Hippocampal formation (tissue), 2 donors: ENCODE measurements around the gene TEX19.
"Not testable (repeated sequence)": the region's sequence is repeated elsewhere in the genome, so short reads cannot be mapped to it uniquely, and the experiment has no call there.

Experiments
- DNase-seq, 2 donors: peaks; one replicate each; lab custom pipeline; 2025; lab: John Stamatoyannopoulos, UW

Gene TEX19

DNA sequence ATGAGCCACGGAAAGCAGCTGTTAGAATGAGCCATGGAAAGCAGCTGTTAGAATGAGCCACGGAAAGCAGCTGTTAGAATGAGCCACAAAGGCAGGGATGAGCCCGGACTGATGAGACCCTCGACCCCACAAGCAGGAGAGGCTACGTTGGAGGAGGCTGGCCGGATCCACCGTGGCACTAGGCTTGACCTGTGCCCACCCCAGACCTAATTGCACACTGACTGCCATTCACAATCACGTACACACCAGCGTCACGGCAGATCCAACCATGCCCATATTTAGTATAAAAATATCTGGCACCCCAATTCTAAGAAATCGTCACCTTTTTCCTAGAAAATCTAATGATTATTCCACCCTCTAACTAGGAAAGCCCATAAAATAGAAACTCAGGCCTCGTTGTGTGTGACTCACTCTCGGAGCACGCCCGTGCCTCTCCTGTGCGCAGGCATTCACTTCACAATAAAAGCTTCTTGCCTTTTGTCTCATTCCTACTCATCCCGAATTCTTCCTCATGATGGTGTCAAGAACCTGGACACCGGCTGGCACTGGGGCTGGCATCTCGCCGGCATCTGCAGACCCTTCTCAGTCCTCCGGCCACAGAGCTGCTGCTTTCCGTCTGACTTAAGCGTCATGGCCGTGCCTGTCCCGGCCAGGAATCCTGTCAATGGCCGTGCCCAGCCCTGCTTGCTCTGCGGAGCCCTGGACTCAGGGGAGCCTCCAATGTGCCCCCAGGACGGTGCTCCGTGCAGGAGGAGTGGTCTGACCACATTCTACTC is 20.0 kb upstream of the TEX19 start:
- no peak for DNase-seq

- no peak for DNase-seq
Measured at GRCh38 chr17:82339634-82340580, 19.1 kb upstream of the TEX19 start.

- DNase-seq: no peak
Measured at GRCh38 chr17:82342361-82343079, 16.5 kb upstream of the TEX19 start.

GRCh38 chr17:82343560-82343959 is 15.5 kb upstream of the TEX19 start:
- no peak for DNase-seq

GRCh38 chr17:82344175-82344907 is 14.7 kb upstream of the TEX19 start:
- no peak for DNase-seq

DNA sequence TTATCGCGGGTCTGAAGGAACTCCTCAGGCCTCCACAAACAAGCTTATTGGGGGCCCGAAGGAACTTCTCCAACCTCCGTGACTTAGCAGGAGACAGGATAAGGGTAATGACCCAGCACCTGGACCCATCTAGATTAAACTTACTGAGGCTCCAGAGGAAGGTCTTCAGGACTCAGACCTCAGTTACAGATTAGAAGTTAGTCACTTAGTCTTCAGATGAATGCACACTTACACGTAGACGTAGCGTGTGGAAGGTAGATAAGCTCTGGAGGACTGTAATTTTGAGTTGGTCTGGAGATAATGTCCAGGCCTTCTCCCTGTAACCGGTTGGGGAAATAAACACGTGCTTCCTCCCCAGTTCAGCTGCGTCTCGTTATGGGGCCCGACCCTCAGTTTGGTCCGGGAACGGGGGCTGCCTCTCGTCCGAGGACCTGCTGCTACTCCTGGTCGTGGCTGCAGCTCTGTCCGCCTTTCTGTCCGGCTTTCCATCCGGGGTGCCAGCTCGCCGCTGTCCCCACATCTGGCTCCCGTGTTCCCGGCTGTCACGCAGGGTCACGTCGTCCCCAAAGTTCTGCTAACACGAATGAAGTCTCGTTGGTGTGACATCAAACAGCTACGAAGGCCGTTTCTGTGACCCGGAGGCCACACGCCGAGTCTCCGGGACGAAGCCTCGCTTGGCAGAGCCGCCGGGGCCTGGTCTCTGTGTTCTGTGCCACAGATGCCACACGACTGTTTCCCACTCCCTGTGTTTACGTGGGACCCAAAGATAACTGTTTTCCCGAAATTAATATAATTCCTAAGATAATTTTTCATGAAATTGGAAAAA is 13.7 kb upstream of the TEX19 start:
- DNase-seq: no peak

GRCh38 chr17:82346342-82347300 is 12.4 kb upstream of the TEX19 start:
- DNase-seq: no peak

GRCh38 chr17:82347994-82348393 is 11.1 kb upstream of the TEX19 start:
- not testable (repeated sequence) for DNase-seq

GRCh38 chr17:82348434-82348833 is 10.6 kb upstream of the TEX19 start:
- no peak for DNase-seq

GRCh38 chr17:82348866-82349265 is 10.2 kb upstream of the TEX19 start:
- DNase-seq: no peak

DNA sequence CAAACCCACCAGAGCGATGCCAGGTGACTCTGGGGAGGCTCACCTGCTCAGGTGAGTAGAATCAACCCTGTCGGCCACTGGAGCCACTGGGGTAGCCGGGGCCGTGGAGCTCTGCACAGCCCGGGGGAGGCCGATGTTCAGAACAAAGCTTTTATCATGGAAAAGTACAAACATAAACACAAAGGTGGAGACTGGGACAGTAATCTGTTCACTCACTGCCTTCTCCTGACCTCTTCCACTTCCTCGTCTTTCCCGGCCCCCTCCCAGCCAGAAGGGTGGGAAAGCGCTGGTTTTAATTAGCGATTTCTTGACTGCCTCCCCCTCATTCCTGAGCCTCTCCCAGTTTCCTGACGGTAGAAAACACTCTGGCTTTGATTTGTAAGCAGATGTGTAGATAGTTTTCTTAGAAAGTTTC is 9.8 kb upstream of the TEX19 start:
- DNase-seq: no peak

DNA sequence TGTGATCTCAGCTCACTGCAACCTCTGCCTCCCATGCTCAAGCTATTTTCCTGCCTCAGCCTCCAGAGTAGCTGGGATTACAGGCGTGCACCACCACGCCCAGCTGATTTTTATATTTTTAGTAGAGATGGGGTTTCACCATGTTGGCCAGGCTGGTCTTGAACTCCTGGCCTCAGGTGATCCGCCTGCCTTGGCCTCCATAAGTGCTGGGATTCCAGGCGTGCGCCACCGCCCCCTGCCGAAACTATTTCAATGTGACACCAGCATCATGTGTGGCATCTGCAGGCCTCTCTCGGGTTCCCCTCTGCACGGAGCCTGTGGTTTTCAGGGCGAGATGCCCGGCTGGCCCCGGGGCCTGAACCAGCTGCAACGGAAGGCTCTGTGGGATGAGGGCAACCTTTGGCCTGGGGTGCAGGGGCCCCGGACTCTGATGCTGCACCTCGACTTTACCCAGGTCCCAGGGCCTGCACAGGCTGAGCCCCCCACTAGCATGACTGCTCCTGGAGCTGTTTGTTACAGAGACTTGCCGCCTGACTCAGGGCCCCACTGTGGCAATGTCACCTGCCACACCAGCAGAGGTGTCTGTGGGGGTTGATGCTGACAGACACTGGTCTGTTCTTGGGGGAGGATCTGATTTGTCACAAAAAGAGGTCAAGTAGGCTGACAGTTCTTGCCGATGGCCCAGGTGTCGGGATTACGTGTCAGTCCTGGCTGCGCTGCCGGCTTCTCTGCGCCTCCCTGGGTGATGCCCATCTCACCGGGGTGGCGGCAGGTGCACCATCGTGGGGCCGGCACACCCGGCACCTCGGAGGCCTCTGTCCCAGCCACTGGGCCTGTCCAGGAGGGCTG is 8.6 kb upstream of the TEX19 start:
- no peak for DNase-seq

DNA sequence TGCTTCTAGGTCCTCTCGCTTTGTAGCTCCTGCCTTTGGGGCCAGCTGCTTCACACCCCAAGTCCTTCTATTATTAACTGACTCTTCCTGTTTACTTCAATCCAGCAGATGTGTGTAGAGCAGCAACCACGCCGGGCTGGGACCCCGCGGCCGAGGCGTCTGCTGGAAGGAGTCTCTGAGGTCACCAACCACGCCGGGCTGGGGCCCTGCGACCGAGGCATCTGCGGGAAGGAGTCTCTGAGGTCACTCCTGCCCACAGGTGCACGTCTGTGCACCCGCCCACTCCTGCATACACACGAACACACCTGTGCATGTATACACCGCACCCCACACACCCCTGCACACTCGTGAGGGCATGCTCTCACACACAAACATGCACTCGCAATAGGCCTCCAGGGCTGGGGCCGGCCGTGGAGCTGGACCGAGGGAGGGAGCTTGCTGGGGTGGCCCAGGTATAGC is 7.8 kb upstream of the TEX19 start:
- no peak for DNase-seq

DNA sequence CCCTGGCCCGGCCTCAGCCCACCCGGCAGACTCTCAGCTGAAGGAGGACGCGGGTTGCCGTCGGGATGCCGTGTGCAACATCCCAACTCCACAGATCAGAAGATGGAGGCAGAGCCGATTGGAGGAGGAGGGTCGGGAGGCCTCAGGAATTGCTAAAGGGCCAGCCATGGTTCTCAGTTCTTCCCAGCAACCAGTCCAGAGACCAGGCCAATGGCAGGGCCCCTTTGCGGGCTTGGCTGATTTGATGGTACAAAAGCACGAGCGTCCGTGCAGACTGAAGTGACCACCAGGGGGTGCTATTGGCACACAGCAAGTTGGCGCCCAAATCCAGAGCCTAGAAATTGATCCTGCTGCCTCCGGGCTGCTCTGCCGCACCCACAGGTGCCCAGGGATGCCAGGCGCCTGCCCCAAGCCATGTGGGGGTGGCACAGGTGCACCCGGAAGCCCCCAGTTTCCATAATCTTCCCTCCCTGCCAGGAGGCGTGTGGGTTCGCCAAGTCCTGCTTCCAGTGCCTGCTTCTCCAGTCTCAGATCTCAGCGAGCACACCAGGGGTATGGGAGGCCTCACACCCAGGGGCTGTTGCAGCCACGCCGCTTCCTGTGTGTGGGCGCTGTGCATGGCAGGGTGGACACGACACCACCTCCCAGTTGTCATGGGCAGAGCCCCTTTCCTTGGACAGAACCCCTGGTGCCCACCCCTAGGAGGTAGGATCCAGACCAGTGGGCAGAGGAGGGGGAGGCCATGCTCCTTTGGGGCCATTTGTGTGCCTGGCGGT is 7.1 kb upstream of the TEX19 start:
- DNase-seq: peak; percentile 63 to 67

DNA sequence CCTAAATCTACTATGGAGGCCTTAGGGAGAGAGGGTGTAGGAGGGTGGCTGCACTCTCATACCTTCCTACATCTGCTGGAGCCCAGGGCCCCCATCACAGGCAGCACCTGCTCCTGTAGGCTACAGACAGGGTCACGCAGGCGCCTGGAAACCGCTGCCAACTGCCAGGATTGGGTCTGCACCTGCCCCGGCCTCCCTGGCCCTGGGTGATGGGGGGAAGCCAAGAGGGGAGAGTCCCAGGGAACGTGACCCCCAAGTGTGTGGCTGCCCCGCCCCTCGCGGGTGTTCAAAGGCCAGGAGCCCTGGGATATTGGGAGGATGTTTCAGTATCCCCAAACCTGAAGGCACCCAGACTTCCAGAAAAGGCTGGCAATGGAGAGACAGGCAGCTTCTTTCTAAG is 5.6 kb upstream of the TEX19 start:
- DNase-seq: no peak

GRCh38 chr17:82354804-82355308 is 4.2 kb upstream of the TEX19 start:
- no peak for DNase-seq

DNA sequence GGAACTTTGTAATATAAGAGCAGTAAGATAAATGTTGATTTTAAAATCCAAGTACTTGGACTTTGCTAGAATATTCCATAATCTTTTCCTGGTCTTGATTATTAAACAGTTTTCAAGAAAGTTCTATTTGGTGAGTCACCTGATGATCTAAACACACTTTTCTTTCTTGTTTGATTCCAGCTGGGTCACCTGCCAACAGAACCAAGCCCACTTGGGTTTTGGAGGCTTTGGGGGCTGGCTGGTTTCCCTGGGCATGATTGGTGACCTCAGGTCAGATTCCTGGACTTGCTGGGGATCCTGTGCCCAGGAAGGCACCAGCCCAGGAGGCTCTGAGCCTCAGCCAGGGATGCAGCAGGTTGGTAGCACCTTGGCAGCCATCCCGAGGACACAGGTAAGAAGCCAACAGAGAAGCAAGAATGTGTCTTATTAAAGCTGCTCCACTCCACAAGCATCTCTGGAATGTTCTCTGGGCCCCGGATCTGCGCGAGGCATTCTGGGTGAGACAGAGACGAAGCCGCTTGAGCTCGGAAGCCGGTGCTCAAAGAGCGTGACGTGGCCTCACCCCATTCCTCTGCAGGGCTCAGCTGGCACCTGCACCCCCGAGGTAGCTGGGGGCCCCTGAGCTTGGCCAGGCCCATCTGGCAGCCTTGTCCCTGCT is 3.1 kb upstream of the TEX19 start:
- DNase-seq: no peak
